Stimulated activated CD8-positive, alpha-beta memory T cell treated with anti-CD3 and anti-CD28 coated beads, Interleukin-12 subunit alpha, Interleukin-12 subunit beta, amount 100 ng/mL, for 1 hour (primary cell): ENCODE measurements around the gene ARID2.

ENCODE experiments used
- DNase-seq: peaks from one replicate; pipeline ENCODE4 v3.0.0-alpha.2; 2020; ENCODE audit warnings: low read depth

Gene ARID2

GRCh38 chr12:45762185-45763110 is 32.9 kb downstream of the ARID2 start:
- DNase-seq = no peak

GRCh38 chr12:45763381-45763780 is 33.9 kb downstream of the ARID2 start:
- DNase-seq = no peak

- DNase-seq = no peak
Measured at GRCh38 chr12:45768194-45768593, 38.7 kb downstream of the ARID2 start.

- DNase-seq = no peak
Measured at GRCh38 chr12:45773747-45774146, 44.2 kb downstream of the ARID2 start.

GRCh38 chr12:45774508-45775162 is 45.1 kb downstream of the ARID2 start:
- no peak for DNase-seq

- DNase-seq = no peak
Measured at GRCh38 chr12:45775465-45775864, 46.0 kb downstream of the ARID2 start.

GRCh38 chr12:45775964-45776363 is 46.5 kb downstream of the ARID2 start:
- no peak for DNase-seq

- no peak for DNase-seq
Measured at GRCh38 chr12:45779936-45780335, 50.4 kb downstream of the ARID2 start.

GRCh38 chr12:45781080-45781479 is 51.6 kb downstream of the ARID2 start:
- no peak for DNase-seq

- no peak for DNase-seq
Measured at GRCh38 chr12:45785315-45785714, 55.8 kb downstream of the ARID2 start.

GRCh38 chr12:45789025-45789424 is 59.5 kb downstream of the ARID2 start:
- DNase-seq = no peak

- no peak for DNase-seq
Measured at GRCh38 chr12:45794422-45794821, 64.9 kb downstream of the ARID2 start.

GRCh38 chr12:45801625-45802024 is 72.1 kb downstream of the ARID2 start:
- no peak for DNase-seq

- no peak for DNase-seq
Measured at GRCh38 chr12:45803111-45803510, 73.6 kb downstream of the ARID2 start.

GRCh38 chr12:45816652-45817051 is 87.1 kb downstream of the ARID2 start:
- no peak for DNase-seq

GRCh38 chr12:45827974-45828373 is 98.5 kb downstream of the ARID2 start:
- DNase-seq = no peak

- no peak for DNase-seq
Measured at GRCh38 chr12:45828402-45828801, 98.9 kb downstream of the ARID2 start.

GRCh38 chr12:45831590-45831989 is 102.1 kb downstream of the ARID2 start:
- no peak for DNase-seq

- DNase-seq = no peak
Measured at GRCh38 chr12:45833401-45833800, 103.9 kb downstream of the ARID2 start.

- DNase-seq = no peak
Measured at GRCh38 chr12:45834809-45835208, 105.3 kb downstream of the ARID2 start.

- DNase-seq = no peak
Measured at GRCh38 chr12:45839917-45840316, 110.4 kb downstream of the ARID2 start.

- DNase-seq = no peak
Measured at GRCh38 chr12:45849289-45849688, 119.8 kb downstream of the ARID2 start.

GRCh38 chr12:45850302-45850701 is 120.8 kb downstream of the ARID2 start:
- no peak for DNase-seq
